Fibroblast of peridontal ligament (primary cell): ENCODE data around the gene TROAP.
"Not testable (repeated sequence)": the region's sequence is repeated elsewhere in the genome, so short reads cannot be mapped to it uniquely, and the experiment has no call there.

Source experiments
- DNase-seq: peaks from one replicate; pipeline ENCODE4 v3.0.0-alpha.2; 2010; ENCODE audit errors: extremely low read depth

The TROAP gene

GRCh38 chr12:49328816-49329215 lies 5.8 kb downstream of the TROAP start:
- DNase-seq = no peak

DNA sequence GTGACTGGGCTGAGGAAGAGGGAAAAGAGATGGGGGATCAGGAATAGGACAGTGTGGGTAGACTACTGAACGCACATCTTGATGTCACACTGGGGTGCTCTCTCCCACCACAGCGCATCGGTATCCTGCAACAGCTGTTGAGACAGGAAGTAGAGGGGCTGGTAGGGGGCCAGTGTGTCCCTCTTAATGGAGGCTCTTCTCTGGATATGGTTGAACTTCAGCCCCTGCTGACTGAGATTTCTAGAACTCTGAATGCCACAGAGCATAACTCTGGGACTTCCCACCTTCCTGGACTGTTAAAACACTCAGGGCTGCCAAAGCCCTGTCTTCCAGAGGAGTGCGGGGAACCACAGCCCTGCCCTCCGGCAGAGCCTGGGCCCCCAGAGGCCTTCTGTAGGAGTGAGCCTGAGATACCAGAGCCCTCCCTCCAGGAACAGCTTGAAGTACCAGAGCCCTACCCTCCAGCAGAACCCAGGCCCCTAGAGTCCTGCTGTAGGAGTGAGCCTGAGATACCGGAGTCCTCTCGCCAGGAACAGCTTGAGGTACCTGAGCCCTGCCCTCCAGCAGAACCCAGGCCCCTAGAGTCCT lies 7.1 kb downstream of the TROAP start:
- no peak for DNase-seq

DNA sequence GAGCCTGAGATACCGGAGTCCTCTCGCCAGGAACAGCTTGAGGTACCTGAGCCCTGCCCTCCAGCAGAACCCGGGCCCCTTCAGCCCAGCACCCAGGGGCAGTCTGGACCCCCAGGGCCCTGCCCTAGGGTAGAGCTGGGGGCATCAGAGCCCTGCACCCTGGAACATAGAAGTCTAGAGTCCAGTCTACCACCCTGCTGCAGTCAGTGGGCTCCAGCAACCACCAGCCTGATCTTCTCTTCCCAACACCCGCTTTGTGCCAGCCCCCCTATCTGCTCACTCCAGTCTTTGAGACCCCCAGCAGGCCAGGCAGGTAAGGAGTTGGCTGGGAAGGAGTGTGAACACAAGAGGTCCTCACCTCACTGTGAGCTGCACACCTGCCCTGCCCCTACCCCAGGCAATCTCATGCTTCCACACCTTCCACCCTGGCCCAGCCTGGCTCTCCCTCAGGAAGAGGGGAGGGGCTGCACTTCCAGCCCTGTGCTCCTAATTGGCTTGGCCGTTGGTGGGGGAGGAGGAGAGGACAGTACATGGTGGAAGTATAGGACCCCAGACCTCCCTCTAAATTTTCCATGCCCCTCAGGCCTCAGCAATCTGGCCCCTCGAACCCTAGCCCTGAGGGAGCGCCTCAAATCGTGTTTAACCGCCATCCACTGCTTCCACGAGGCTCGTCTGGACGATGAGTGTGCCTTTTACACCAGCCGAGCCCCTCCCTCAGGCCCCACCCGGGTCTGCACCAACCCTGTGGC lies 7.8 kb downstream of the TROAP start:
- no peak for DNase-seq

DNA sequence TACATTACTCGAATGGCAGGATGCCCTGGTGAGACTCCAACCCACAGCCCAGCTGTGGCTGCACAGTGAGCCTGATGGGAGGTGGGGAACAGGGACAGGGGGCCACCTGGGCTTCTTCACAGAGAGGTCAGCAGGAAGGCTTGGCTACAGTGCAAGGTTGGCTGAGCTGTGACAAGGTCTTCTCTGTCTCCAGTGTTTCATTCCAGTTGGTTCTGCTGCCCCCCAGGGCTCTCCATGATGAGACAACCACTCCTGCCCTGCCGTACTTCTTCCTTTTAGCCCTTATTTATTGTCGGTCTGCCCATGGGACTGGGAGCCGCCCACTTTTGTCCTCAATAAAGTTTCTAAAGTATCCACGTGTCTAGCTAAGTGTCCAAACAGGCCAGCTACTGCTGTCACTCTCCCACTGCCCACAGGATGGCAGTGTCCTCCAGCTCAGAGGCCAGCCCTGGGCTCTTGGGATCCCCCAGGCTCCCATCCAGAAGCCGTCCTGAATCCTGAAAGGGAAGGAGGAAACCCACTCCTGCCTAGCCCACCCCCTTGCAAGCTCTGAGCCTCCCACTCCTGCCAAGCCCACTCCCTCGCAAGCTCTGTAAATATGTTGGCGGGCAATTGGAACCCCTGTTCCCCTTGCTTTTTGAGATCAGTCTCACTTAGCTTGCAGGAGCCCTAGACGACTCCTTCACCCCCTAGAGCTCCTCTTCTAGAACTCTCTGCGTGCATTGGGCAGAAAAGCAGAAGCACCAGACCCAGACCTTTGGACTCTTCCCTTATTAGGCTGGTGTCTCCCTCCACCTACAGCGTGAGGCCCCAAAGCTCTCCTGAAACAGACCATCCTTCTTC lies 8.5 kb downstream of the TROAP start:
- DNase-seq = peak; percentile 79

DNA sequence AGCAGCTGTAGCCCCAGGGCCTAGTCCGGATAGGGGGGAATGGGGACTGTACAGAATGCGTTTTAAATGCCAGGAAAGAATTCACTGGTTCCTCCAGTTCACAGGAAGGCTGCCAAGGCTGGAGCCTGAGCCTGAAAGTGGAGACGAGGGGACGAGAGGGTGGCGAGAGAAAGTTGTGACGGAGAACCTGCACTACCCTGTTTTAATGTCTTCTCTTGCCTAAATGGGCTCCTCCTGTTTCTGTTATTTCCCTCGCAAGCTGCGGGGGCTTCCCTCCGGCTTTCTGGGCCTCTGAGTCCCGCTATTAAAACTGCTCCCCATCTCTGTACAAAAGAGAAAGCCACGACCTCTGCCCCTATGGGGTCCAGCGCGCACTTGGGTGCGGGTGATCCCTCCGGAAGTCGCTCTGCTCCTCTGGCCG lies 9.4 kb downstream of the TROAP start:
- no peak for DNase-seq

DNA sequence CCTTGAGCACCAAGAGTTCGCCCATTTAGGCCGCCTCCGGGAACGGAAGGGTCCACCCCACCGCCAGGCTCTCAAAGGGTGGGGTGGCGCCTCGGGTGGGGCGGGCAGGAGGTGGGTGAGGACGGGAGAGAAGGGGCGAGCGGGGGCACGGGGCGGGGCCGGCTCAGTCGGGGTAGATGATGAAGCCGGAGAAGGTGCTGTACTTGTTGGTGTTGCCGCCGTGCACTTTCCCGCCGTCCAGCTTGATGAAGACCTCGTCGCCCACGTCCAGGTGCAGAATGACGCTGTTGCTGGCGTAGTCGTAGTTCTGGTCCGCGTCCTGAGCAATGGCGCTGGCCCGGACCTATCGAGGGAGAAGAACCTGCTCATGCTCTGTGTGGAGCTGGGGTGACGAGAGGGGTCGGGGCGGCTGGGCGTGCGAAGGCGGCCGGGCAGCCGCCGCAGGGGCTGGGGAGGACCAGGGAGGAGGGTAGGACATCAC lies 9.9 kb downstream of the TROAP start:
- no peak for DNase-seq

GRCh38 chr12:49333778-49334177 lies 10.7 kb downstream of the TROAP start:
- DNase-seq = not testable (repeated sequence)

DNA sequence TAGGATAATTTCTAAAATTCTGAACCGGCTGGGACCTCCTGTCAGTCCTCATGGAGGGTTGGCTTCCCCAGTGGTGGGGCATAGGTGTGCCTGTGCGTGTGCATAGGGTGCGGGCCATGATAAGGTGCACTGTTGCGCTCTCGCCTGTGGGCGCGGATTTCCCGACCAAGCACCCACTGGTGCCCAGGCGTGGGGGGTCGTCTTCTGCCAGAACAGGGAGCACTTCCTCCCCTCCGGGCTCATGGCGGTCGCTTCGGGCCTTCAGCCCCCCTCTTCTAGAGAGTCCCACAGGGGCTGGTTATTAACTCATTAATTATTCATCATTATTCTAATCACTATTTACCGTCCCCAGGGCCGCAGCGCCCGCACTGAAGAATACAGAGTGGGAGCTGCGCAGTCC lies 11.2 kb downstream of the TROAP start:
- no peak for DNase-seq

DNA sequence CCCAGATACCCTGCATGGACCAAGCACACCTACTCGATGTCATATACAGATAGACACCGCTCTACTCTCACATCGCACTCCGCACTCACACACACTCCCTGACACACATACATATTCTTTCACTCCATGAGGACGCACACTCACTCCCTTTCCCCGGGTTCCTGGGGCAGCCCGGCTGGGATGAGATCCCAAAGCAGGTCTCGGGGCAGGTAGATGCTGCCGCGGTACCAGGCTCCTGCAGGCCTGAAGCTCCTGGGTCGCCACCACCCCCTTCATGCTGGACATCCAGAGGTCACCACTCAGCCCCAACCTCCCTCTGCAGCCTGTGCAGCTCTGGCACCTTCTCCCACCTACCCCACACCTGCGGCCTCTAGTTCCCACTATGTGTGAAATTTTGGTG lies 11.6 kb downstream of the TROAP start:
- no peak for DNase-seq

- DNase-seq = no peak
These were observed 12.3 kb downstream of the TROAP start for GRCh38 chr12:49335118-49335954.

DNA sequence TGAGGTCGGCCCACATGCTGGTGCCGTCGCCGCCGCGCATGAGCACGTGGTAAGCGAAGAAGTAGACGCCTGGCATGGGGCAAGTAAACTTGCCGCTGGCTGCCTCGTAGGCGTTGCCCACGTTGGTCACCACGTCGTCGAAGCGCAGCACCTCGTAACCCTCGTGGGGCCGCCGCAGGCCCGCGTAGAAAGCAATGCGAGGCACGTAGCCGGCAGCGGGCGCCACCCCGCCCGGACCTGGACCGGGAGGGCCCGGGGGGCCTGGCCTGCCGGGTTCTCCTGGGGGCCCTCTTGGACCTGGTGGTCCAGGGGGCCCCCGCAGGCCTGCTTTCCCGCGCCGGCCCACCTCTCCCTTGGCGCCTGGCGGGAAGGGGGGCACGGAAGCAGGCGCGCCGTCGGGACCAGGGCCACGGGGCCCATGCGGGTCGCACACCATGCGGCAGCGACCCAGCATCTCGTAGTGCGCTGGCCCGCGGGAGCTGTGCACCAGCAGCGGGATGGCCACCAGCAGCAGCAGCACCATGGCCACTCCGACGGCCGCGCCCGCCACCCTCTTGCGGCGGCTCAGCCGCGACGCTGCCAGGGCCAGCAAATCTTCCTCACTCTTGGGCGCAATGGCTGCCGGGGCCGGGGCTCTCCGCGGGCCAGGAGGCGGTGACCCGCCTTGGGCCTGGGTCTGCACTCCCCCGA lies 13.0 kb downstream of the TROAP start:
- no peak for DNase-seq

DNA sequence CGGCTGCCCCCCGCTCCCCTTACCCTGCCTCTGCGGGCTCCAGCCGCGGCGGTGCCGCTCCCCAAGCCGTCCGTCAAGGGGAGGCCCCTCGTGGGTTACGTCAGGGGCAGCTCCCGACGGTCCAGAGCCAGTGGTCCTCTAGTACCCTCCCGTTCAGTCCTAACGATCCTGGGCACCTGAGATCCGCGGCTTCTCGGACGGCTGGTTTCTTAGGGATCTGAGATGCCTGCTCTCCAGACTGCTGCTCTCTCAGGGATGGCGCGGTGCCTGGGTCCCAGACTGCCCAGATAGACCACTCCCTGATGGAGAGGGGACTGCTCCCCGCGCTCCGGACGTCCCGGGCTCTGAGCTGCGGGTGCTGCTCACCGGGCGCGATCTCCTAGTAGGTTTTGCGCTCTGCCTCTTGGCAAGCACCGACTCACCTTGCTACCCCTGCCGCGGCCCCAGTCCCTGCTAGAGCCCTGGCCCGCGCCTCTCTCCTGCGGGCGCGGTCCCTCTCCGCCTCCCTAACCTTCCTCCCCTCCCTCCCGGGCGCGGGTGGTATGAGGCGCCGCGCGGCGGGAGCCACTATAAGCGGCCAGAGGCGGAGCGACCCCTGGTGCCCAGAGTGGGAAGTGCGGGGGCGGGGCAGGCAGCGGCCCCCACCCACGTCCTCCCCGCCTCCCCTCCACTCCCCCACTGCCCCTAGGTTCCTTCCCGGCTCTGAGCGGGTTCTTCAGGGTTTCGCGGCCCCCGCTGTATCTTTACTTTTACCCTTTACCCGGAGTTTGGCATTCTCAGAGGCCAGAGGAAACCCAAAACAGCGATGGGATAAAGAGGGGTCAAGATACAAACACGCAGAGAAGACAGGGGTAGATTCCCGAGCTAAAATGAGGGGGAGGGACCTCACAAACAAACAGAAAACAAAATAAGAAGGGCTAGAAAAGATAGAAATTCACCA lies 13.9 kb downstream of the TROAP start, which contains the start of gene C1QL4:
TSS of gene C1QL4 (minus strand) at position 544 of the 940 bp plus-strand sequence. CDS start 711 bp downstream, outside the sequence.
- peak; percentile 39 for DNase-seq

DNA sequence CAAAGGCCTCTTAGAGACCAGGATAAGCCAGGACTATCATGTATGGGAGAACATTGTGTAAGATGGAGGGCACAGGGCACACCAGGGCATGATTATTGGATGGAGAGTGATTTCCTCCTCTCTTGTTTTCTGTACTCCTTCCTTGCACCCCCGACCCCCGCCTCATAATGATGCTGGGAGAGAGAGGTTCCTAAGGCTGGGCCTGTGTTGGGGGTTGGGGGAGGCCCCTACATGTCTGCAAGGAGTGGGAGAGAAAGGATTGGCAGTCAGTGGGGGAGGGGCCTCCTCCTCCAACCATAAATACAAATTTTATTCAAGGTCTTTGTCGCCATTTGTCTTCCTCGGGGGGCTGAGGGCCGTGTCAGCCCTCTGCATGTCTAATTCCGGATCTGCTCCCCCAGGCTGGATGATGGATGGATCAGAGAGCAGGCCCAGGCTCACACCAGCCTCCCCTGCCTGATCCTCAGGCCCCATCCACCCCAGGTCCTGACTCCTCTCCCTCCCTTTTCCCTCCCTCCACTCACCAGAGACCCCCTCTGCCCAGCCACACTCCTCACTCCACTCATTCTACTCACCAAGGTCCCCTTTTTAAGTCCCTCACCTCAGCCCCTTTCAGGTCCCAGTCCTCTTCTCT lies 15.9 kb downstream of the TROAP start:
- DNase-seq = no peak

- DNase-seq = no peak
These were observed 16.4 kb downstream of the TROAP start for GRCh38 chr12:49339464-49339861.

DNA sequence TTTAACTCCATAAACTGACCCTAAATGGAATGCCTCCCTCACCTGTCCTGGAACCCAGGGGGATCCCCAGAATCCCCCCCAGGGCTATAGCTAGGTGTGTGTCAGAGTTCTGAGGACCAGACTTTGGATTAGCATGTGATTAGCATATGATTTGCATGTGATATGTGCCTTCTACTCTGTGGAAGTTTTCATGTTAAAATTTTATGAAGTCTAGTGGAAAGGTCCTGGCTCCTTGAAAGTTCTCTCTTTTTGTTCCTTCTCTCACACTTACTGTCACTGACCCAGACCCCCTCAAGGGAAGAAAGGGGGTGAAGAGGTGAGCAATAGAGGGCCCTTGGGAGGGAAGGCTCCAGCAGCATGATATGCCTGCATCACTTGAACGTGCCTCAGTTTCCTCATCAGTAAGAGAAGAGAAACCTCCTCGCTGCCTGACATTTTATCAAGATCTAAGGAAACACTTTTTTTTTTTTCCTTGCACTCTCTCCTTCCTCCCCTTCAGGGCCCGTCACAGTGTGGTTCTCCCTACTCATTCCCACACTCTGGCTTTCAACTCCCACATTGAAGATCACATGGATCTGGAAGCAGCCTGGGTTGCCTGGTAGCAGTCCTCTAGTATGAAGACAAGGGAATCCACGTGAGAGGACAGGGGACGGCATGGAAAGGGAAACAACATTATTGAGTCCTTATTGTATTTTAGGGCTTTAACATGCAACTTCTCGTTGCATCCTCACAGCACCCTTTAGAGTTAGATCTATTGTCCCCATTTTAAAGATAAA lies 17.2 kb downstream of the TROAP start:
- DNase-seq = no peak

GRCh38 chr12:49340971-49341776 lies 18.1 kb downstream of the TROAP start:
- no peak for DNase-seq

- no peak for DNase-seq
These were observed 18.7 kb downstream of the TROAP start for GRCh38 chr12:49341777-49342065.
